ENCODE data around the gene BMPR1A. TPM values are rescaled to one million over a fixed set of nuclear protein-coding genes. Genes with fewer than 3 reads are reported as not detected.

Gene BMPR1A
- polyA plus RNA-seq, 2 of the 4 experiments (the other 2 are of a cell fraction) = 25.5 to 39.0 TPM

DNA sequence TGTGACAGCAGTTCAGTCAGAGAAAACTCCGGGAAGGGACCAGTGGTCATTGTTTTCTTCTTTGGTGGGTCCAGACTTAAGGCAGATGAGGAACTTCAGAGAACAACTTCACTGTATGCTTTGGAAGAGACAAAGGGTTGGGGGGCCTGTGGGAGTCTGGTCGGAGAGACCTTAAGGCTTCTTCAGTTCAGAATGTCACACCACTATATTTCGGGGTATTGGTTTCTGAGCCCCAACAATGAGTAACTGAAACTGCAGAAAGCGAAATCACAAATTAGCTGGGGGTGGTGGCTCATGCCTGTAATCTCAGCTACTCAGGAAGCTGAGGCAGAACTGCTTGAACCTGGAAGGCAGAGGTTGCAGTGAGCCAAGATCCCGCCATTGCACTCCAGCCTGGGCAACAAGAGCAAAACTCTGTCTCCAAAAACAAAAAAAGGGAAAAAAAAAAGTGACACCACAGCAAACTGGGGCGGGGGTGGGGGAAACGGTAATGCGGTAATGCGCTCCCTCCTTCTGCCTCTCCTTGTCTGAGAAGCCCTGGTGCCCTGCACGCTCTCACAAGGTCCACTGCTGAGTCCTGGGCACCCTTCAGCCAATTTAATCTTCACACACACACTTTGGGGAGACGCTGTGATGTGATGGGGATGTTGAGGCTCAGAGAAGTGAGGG, 209.7 kb downstream of the BMPR1A start:
- no peak overlapping the region for H3K4me3 ChIP-seq
- FAIRE-seq (no peak), DNase-seq (ENCODE audit: low read depth in 1 of 2, low spot score in 1 of 2) (no peak), ATAC-seq (0 out of 6 replicates have a peak, but pooled peaks of 1 of the 2 experiments have one; percentile 1)
- H3K4me2 ChIP-seq = no peak overlapping the region; the same call in 2 of the 3 replicates
- peaks cover 30% of the 10 kb centered on the region for H3K4me1 ChIP-seq
- H3K27ac ChIP-seq = peak overlapping the region; percentile 31 to 74; a peak in 4 of 6 replicates
- H3K9me3 ChIP-seq = no peaks in the 10 kb centered on the region
- POLR2A ChIA-PET = interaction anchor here (0.6 to 1.0 kb wide), 2 partner anchors 127 to 130 kb away, joined by 3 to 4 read pairs; no protein-coding TSS in a partner anchor
- CTCF ChIA-PET = interaction anchor here (0.6 to 7.2 kb wide), 16 partner anchors 8 to 254 kb away, joined by 3 to 57 read pairs (median 4); partner anchors contain the start of genes MMRN2 and SNCG
- TF ChIP-seq RCOR1 (IDR thresholded peaks at IDR 0.05; ENCODE audit: low read depth, low read length) (no peak), RAD21 (conservative IDR thresholded peaks at IDR 0.05 in 1 of 2, IDR thresholded peaks at IDR 0.05 in 1 of 2) (no peak), PHF8 (IDR thresholded peaks at IDR 0.05; ENCODE audit: borderline replicate concordance, low read depth) (no peak)
- WGBS (ENCODE audit: missing lambda C conversion rate) = 79% methylated on average over 11 of the region's 11 CpGs

DNA sequence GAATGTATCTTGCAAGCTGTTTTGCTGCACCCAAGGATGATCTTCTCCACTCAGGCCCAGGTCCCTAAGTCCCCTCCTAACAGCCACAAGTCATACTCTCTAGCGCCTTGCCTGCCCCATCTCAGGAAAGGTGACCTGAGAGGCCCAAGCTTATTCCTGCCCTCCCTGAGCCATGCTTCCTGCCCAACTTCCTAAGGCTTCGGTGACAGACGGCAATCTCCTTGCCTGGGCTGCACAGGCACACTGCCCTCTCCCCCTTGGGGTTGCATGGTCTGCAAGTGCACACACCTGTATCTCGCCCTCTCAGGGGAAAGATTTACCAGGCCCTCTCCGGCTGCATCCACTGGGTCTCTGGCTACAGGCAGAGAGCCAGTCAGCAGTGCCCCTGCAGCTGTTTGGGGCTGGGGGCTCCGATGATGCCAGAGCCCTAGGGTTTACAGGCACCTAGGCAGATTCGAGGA, 211.1 kb downstream of the BMPR1A start:
- 87% methylated on average over 7 of the region's 7 CpGs for WGBS (ENCODE audit: missing lambda C conversion rate)
- Histone ChIP-seq H3K4me2 (no peak overlapping the region), H3K4me3 (no peak overlapping the region), H3K27ac (no peak overlapping the region), H3K4me1 (peaks cover 36% of the 10 kb centered on the region), H3K9me3 (no peaks in the 10 kb centered on the region)
- TF ChIP-seq HOXB5 (CRISPR knock-in tag; IDR thresholded peaks at IDR 0.05) (no peak), HOXA7 (CRISPR knock-in tag; IDR thresholded peaks at IDR 0.05) (no peak), CBX2 (IDR thresholded peaks at IDR 0.05; ENCODE audit: borderline replicate concordance, low read depth) (no peak), NPAS2 (CRISPR knock-in tag; IDR thresholded peaks at IDR 0.05; ENCODE audit: borderline replicate concordance) (no peak), CHD2 (IDR thresholded peaks at IDR 0.05; ENCODE audit: low read length, partially characterized antibody) (no peak), JUN (IDR thresholded peaks at IDR 0.05) (no peak), ZFP36 (IDR thresholded peaks at IDR 0.05; ENCODE audit: borderline replicate concordance, partially characterized antibody) (no peak), TP53 (CRISPR knock-in tag; IDR thresholded peaks at IDR 0.05) (no peak)
- ChIA-PET CTCF (interaction anchor here (0.6 to 7.2 kb wide), 9 partner anchors 9 to 851 kb away, joined by 3 to 57 read pairs (median 7); partner anchors contain the start of genes ATAD1, MMRN2 and SNCG), POLR2A (no interaction called here)
- FAIRE-seq (no peak), DNase-seq (ENCODE audit: low read depth in 1 of 2, low spot score in 1 of 2) (no peak), ATAC-seq (no peak)

DNA sequence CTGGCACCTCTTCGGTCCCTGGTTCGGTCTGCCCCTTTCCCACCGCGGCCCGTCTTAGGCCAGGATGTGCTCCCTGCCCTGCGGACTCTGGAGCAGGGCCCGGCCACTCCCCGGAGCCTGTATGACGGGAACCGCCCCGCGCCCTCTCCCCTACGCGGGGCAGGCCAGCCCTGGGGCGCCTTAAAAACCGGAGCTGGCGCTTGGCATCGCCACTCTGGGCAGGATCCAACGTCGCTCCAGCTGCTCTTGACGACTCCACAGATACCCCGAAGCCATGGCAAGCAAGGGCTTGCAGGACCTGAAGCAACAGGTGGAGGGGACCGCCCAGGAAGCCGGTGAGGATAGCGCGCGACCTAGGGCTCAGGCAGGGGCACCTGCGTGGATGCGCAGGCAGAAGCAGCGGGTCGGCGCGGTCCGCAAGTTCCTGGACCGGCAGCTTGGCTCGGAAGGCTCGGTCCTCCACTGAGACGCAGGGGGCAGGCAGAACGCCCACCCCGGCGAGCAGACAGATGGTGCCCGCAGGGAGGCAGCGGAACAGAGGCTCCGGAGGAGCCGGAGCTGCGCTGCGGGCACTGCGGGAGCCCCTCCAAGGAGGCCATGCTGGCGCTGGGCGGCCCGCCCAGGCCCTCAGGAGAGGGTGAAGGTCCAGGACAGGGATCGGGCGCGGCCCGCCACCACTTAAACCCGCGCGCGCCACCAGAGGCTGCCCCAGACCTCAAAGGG, 212.0 kb downstream of the BMPR1A start, which contains the start of gene ADIRF:
TSS of gene ADIRF (plus strand) at position 212 of the 723 bp plus-strand sequence. CDS start at position 275, 63 bp downstream.
- POLR2A ChIA-PET = no interaction called here
- Histone ChIP-seq H3K4me3 (no peak within 1 kb of the TSS), H3K4me2 (no peak within 1 kb of the TSS), H3K4me1 (peaks cover 37% of the 10 kb centered on the region), H3K9me3 (no peaks in the 10 kb centered on the region), H3K27ac (peak within 1 kb of the TSS in 1 of 2 experiments; percentile 96; a peak in 1 of 6 replicates)
- FAIRE-seq (no peak), DNase-seq (ENCODE audit: low read depth in 1 of 2, low spot score in 1 of 2) (no peak), ATAC-seq (no peak)
- WGBS (ENCODE audit: missing lambda C conversion rate) = 95% methylated on average over 56 of the region's 59 CpGs
- CTCF ChIA-PET = interaction anchor here (1.0 to 7.2 kb wide), 9 partner anchors 10 to 283 kb away, joined by 3 to 57 read pairs (median 4); partner anchors contain the start of genes MMRN2 and SNCG
- TF ChIP-seq EHF (CRISPR knock-in tag; IDR thresholded peaks at IDR 0.05) (no peak), SREBF2 (IDR thresholded peaks at IDR 0.05) (no peak), NR3C1 (IDR thresholded peaks at IDR 0.05) (no peak), EP300 (IDR thresholded peaks at IDR 0.05) (no peak), POLR2AphosphoS2 (conservative IDR thresholded peaks at IDR 0.05; ENCODE audit: low read length) (no peak), HDAC2 (IDR thresholded peaks at IDR 0.05) (no peak), FOXS1 (CRISPR knock-in tag; IDR thresholded peaks at IDR 0.05) (no peak), HOXB5 (CRISPR knock-in tag; IDR thresholded peaks at IDR 0.05) (no peak), EHMT2 (IDR thresholded peaks at IDR 0.05; ENCODE audit: low read depth) (no peak), HOXB13 (CRISPR knock-in tag; IDR thresholded peaks at IDR 0.05; ENCODE audit: low read depth) (no peak), MAZ (IDR thresholded peaks at IDR 0.05; ENCODE audit: borderline replicate concordance, low read depth, low read length) (no peak)
- TF ChIP-seq, protein P1, sequence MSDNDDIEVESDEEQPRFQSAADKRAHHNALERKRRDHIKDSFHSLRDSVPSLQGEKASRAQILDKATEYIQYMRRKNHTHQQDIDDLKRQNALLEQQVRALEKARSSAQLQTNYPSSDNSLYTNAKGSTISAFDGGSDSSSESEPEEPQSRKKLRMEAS (IDR thresholded peaks at IDR 0.05) = no peak
- TF ChIP-seq, protein P2, sequence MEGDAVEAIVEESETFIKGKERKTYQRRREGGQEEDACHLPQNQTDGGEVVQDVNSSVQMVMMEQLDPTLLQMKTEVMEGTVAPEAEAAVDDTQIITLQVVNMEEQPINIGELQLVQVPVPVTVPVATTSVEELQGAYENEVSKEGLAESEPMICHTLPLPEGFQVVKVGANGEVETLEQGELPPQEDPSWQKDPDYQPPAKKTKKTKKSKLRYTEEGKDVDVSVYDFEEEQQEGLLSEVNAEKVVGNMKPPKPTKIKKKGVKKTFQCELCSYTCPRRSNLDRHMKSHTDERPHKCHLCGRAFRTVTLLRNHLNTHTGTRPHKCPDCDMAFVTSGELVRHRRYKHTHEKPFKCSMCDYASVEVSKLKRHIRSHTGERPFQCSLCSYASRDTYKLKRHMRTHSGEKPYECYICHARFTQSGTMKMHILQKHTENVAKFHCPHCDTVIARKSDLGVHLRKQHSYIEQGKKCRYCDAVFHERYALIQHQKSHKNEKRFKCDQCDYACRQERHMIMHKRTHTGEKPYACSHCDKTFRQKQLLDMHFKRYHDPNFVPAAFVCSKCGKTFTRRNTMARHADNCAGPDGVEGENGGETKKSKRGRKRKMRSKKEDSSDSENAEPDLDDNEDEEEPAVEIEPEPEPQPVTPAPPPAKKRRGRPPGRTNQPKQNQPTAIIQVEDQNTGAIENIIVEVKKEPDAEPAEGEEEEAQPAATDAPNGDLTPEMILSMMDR (IDR thresholded peaks at IDR 0.05) = no peak
